Prostate gland (tissue), 2 donors: ENCODE measurements around the gene TARDBP. TPM values are rescaled to one million over a fixed set of nuclear protein-coding genes. Genes with fewer than 3 reads are reported as not detected.

Experiments
- DNase-seq: peaks from one replicate; pipeline ENCODE4 v3.0.0-alpha.2; 2019; ENCODE audit warnings: low spot score
- H3K27ac ChIP-seq, 2 donors: fragments of 200-600 bp; sonication (generic); 2 replicates each; pipeline ENCODE4 v1.5.1; 2017 to 2019
- H3K27me3 ChIP-seq: fragments of 200-600 bp; sonication (generic); replicated peaks from 2 replicates; pipeline ENCODE4 v1.5.1; 2019; ENCODE audit not compliant: insufficient read depth
- H3K36me3 ChIP-seq, 2 donors: fragments of 200-600 bp; sonication (generic); 1 replicate in 1 of 2; 2 replicates in 1 of 2; pipeline versions ENCODE4 v1.5.1 to v1.8.1; 2017 to 2019
- H3K4me1 ChIP-seq: fragments of 200-600 bp; sonication (generic); replicated peaks from 2 replicates; pipeline ENCODE4 v1.5.1; 2019
- H3K4me3 ChIP-seq, 2 donors: fragments of 200-600 bp; sonication (generic); 2 replicates each; pipeline ENCODE4 v1.5.1; 2017 to 2019
- H3K9me3 ChIP-seq: fragments of 200-600 bp; sonication (generic); 2 replicates; pipeline ENCODE4 v1.5.1; 2017
- CTCF ChIP-seq, 4 experiments: fragments of 200-600 bp in 2 of 4; fragments of 450-650 bp in 2 of 4; sonication (generic) in 2 of 4; IDR thresholded peaks; 1 replicate in 3 of 4; 2 replicates in 1 of 4; pipeline ENCODE4 v1.5.1; 2016 to 2019; ENCODE audit warnings: antibody characterized with exemption in 4 of 4, mild to moderate bottlenecking in 2 of 4, moderate library complexity in 2 of 4
- POLR2A ChIP-seq: fragments of 450-650 bp; IDR thresholded peaks from one replicate; pipeline ENCODE4 v1.6.1; 2016; ENCODE audit warnings: antibody characterized with exemption, mild to moderate bottlenecking
- POLR2AphosphoS5 ChIP-seq: sonication (generic); formaldehyde crosslinking; IDR thresholded peaks from one replicate; pipeline ENCODE4 v1.6.1; 2017; ENCODE audit warnings: antibody characterized with exemption
- WGBS: methylation state at CpG from one replicate; pipeline ENCODE4 v1.1.5; 2018; 5-methylcytosine and 5-hydroxymethylcytosine counted together
- intact Hi-C: fragments of 100-400 bp; cut with DNase I; formaldehyde crosslinking; loops from one replicate; pipeline ENCODE4 v1.14.2; 2022
- total RNA-seq, 2 donors: library from RNA; depleted of rRNA; stranded (reverse); fragments of >200 nt; gene quantifications; one replicate each; pipeline ENCODE4 v1.1.0, GENCODE V29; 2016

TARDBP gene
- 100 to 1,000 TPM in 1 of 2 donors, 10 to 100 TPM in 1; 93.7 to 151 TPM for total RNA-seq

- Histone ChIP-seq H3K4me3 (peak within 1 kb of the TSS; percentile 93 to 99), H3K27ac (peak within 1 kb of the TSS; percentile 94 to 96), H3K27me3 (no peaks in the 10 kb centered on the region), H3K36me3 (peaks cover 0 to 4% of the 10 kb centered on the region in 2 donors), H3K9me3 (no peaks in the 10 kb centered on the region), H3K4me1 (peaks cover 8% of the 10 kb centered on the region)
- peak; percentile 84 for DNase-seq
- intact Hi-C loops, result loop anchor here (5.0 kb wide), 1 partner anchor 35 kb away; no protein-coding TSS in a partner anchor
- peak; percentile 92 for TF ChIP-seq POLR2AphosphoS5
- peak; percentile 92 for TF ChIP-seq POLR2A
- TF ChIP-seq CTCF (IDR thresholded peaks at IDR 0.05), result no peak
- whole genome bisulfite sequencing, result under 1% methylated on average over 71 of the region's 94 CpGs
These were observed at the start of gene TARDBP for GRCh38 chr1:11012260-11013159. Gene TARDBP (plus strand): TSS chr1:11012654. CDS start chr1:11013728, 1,074 bp downstream.

- Histone ChIP-seq H3K27me3 (no peaks in the 10 kb centered on the region), H3K4me1 (peaks cover 2% of the 10 kb centered on the region), H3K27ac (no peak overlapping the region), H3K4me3 (no peak overlapping the region), H3K9me3 (no peaks in the 10 kb centered on the region), H3K36me3 (no peaks in the 10 kb centered on the region)
- 54% methylated on average over 10 of the region's 10 CpGs for WGBS
- TF ChIP-seq CTCF (IDR thresholded peaks at IDR 0.05) (no peak), POLR2A (no peak), POLR2AphosphoS5 (no peak)
- no peak for DNase-seq
- intact Hi-C loops, result no loop called here
These were observed 46.8 kb upstream of the TARDBP start for GRCh38 chr1:10965546-10966226.

- WGBS, result 89% methylated on average over 3 of the region's 3 CpGs
- DNase-seq, result no peak
- no peak overlapping the region for H3K4me3 ChIP-seq
- H3K9me3 ChIP-seq, result no peaks in the 10 kb centered on the region
- intact Hi-C loops, result no loop called here
- peaks cover 2% of the 10 kb centered on the region for H3K4me1 ChIP-seq
- H3K27ac ChIP-seq, result no peak overlapping the region
- no peaks in the 10 kb centered on the region for H3K36me3 ChIP-seq
- TF ChIP-seq POLR2A, result no peak
- no peak for TF ChIP-seq CTCF (IDR thresholded peaks at IDR 0.05)
- TF ChIP-seq POLR2AphosphoS5, result no peak
- no peaks in the 10 kb centered on the region for H3K27me3 ChIP-seq
These were observed 45.4 kb upstream of the TARDBP start for GRCh38 chr1:10967090-10967489.

- H3K27me3 ChIP-seq, result no peaks in the 10 kb centered on the region
- no peaks in the 10 kb centered on the region for H3K36me3 ChIP-seq
- H3K4me1 ChIP-seq, result peaks cover 2% of the 10 kb centered on the region
- H3K4me3 ChIP-seq, result no peak overlapping the region
- TF ChIP-seq CTCF (IDR thresholded peaks at IDR 0.05) (no peak), POLR2AphosphoS5 (no peak), POLR2A (no peak)
- intact Hi-C loops, result no loop called here
- no peaks in the 10 kb centered on the region for H3K9me3 ChIP-seq
- DNase-seq, result no peak
- H3K27ac ChIP-seq, result no peak overlapping the region
- WGBS, result 21% methylated on average over 13 of the region's 13 CpGs
These were observed 44.0 kb upstream of the TARDBP start for GRCh38 chr1:10968411-10968826.
